HCT116 (cell line): Measurements from ENCODE around the gene TP53TG5. TPM values are rescaled to one million over a fixed set of nuclear protein-coding genes. Genes with fewer than 3 reads are reported as not detected.
"Not testable (repeated sequence)": the region's sequence is repeated elsewhere in the genome, so short reads cannot be mapped to it uniquely, and the experiment has no call there.

ENCODE experiments used
- ATAC-seq: fragments of 200-7000 bp; cut with Tn5 transposase; 2 replicates; pipeline ENCODE4 v1.9.1; 2020; ENCODE audit warnings: mild to moderate bottlenecking, moderate library complexity
- BruUV-seq: library from RNA; stranded (reverse); fragments of 400-500 nt; replicated peaks from 2 replicates; lab custom pipeline; 2021; lab: Mats Ljungman, UMichigan
- CTCF ChIA-PET: fragments of 300-600 bp; sonication (Branson Sonifier 250); formaldehyde crosslinking; loops from one replicate; lab custom pipeline; 2021; ENCODE audit warnings: antibody characterized with exemption; lab: Charles Lee
- POLR2A ChIA-PET: fragments of 300-600, 350-600 bp; sonication (Branson Sonifier 250); formaldehyde crosslinking; loops from one replicate; lab custom pipeline; 2021; ENCODE audit warnings: antibody characterized with exemption; lab: Charles Lee
- RAD21 ChIA-PET, 2 experiments: fragments of 300-600 bp; sonication (Branson Sonifier 250); formaldehyde crosslinking; loops; one replicate each; lab custom pipeline; 2023; ENCODE audit warnings: low total read pairs in 2 of 2; ENCODE audit not compliant: uncharacterized antibody in 2 of 2, unreplicated experiment in 2 of 2, low non-redundant PET in 1 of 2; lab: Charles Lee
- DNase-seq: peaks from one replicate; pipeline ENCODE4 v3.0.0-alpha.2; 2010; ENCODE audit warnings: low read depth, low spot score
- H2AFZ ChIP-seq: fragments of 200-600 bp; shearing (Covaris generic), sonication (generic); 2 replicates; pipeline ENCODE4 v1.6.1; 2017; ENCODE audit warnings: low read depth, mixed run types, mixed read lengths, antibody characterized with exemption, low read length; ENCODE audit not compliant: poor library complexity, severe bottlenecking
- H3K27ac ChIP-seq: 2 replicates; pipeline ENCODE4 v1.5.1; 2012; ENCODE audit warnings: low read depth, low read length
- H3K27me3 ChIP-seq: fragments of 200-600 bp; sonication (generic); 2 replicates; pipeline ENCODE4 v1.6.1; 2016; ENCODE audit warnings: mixed run types, low read length, mixed read lengths; ENCODE audit not compliant: insufficient read depth
- H3K36me3 ChIP-seq, 2 experiments: fragments of 200-500 bp in 1 of 2; fragments of 200-600 bp in 1 of 2; sonication (Bioruptor generic) in 1 of 2; sonication (generic) in 1 of 2; 2 replicates each; pipeline versions ENCODE4 v1.5.1 to v1.6.1; 2014 to 2016; ENCODE audit warnings: low read length in 2 of 2, inconsistent platforms in 1 of 2, mixed read lengths in 1 of 2, mixed run types in 1 of 2; ENCODE audit not compliant: insufficient read depth in 2 of 2, control insufficient read depth in 1 of 2
- H3K4me1 ChIP-seq, 2 experiments: fragments of 200-600 bp in 1 of 2; sonication (generic) in 1 of 2; 2 replicates each; pipeline versions ENCODE4 v1.5.1 to v1.6.1; 2012 to 2017; ENCODE audit warnings: low read length in 2 of 2, inconsistent platforms in 1 of 2, mild to moderate bottlenecking in 1 of 2, mixed read lengths in 1 of 2, mixed run types in 1 of 2, moderate library complexity in 1 of 2; ENCODE audit not compliant: insufficient read depth in 2 of 2, control insufficient read depth in 1 of 2
- H3K4me2 ChIP-seq: fragments of 200-600 bp; sonication (generic); 2 replicates; pipeline ENCODE4 v1.6.1; 2017; ENCODE audit warnings: mixed run types, low read length, mixed read lengths
- H3K4me3 ChIP-seq, 2 experiments: fragments of 200-600 bp in 1 of 2; sonication (generic) in 1 of 2; replicated peaks in 1 of 2; 2 replicates each; pipeline ENCODE4 v1.5.1; 2011 to 2016; ENCODE audit warnings: low read length in 2 of 2, control low read depth in 1 of 2, low read depth in 1 of 2, mild to moderate bottlenecking in 1 of 2, mixed read lengths in 1 of 2, mixed run types in 1 of 2
- H3K79me2 ChIP-seq: fragments of 200-600 bp; sonication (generic); 2 replicates; pipeline ENCODE4 v1.6.1; 2017; ENCODE audit warnings: mild to moderate bottlenecking, mixed run types, low read length, moderate library complexity, mixed read lengths; ENCODE audit not compliant: insufficient read depth
- H3K9ac ChIP-seq: fragments of 200-600 bp; sonication (generic); 2 replicates; pipeline ENCODE4 v1.6.1; 2016; ENCODE audit warnings: low read length, mixed read lengths
- H3K9me2 ChIP-seq: fragments of 200-600 bp; sonication (generic), shearing (Covaris generic); 2 replicates; pipeline ENCODE4 v1.6.1; 2017; ENCODE audit warnings: mixed run types, mild to moderate bottlenecking, moderate library complexity; ENCODE audit not compliant: insufficient read depth
- H3K9me3 ChIP-seq, 2 experiments: fragments of 200-500 bp in 1 of 2; fragments of 200-600 bp in 1 of 2; sonication (Bioruptor generic) in 1 of 2; sonication (generic) in 1 of 2; 2 replicates each; pipeline ENCODE4 v1.6.1; 2014 to 2017; ENCODE audit warnings: low read length in 2 of 2, mixed read lengths in 2 of 2, inconsistent platforms in 1 of 2, low read depth in 1 of 2, mild to moderate bottlenecking in 1 of 2, mixed run types in 1 of 2, moderate library complexity in 1 of 2; ENCODE audit not compliant: control insufficient read depth in 1 of 2, insufficient read depth in 1 of 2
- H4K20me1 ChIP-seq: fragments of 200-600 bp; sonication (generic), shearing (Covaris generic); 2 replicates; pipeline ENCODE4 v1.6.1; 2017; ENCODE audit warnings: mixed run types, mild to moderate bottlenecking, moderate library complexity; ENCODE audit not compliant: insufficient read depth
- EZH2 ChIP-seq: fragments of 200-600 bp; sonication (generic); IDR thresholded peaks from 2 replicates; pipeline ENCODE4 v1.6.1; 2017; ENCODE audit warnings: antibody characterized with exemption, mixed run types
- EZH2phosphoT487 ChIP-seq: fragments of 200-600 bp; IDR thresholded peaks from 2 replicates; pipeline ENCODE4 v1.6.1; 2018; ENCODE audit warnings: antibody characterized with exemption, borderline replicate concordance
- FOSL1 ChIP-seq: IDR thresholded peaks from 2 replicates; pipeline ENCODE4 v1.6.1; 2012; ENCODE audit warnings: low read depth
- POLR2A ChIP-seq: IDR thresholded peaks from 2 replicates; pipeline ENCODE4 v1.7.0; 2011; ENCODE audit warnings: borderline replicate concordance; ENCODE audit not compliant: insufficient read depth, insufficient read length; ENCODE audit errors: extremely low read depth
- RAD21 ChIP-seq: IDR thresholded peaks from 2 replicates; pipeline ENCODE4 v1.6.1; 2012; ENCODE audit warnings: low read depth, mild to moderate bottlenecking
- SIN3A ChIP-seq: IDR thresholded peaks from 2 replicates; pipeline ENCODE4 v1.6.1; 2012; ENCODE audit warnings: low read depth
- SRF ChIP-seq: IDR thresholded peaks from 2 replicates; pipeline ENCODE4 v1.6.1; 2012; ENCODE audit warnings: low read depth
- TCF7L2 ChIP-seq: IDR thresholded peaks from 2 replicates; pipeline ENCODE4 v1.7.0; 2011; ENCODE audit warnings: borderline replicate concordance, inconsistent platforms; ENCODE audit not compliant: insufficient read depth, insufficient read length; ENCODE audit errors: extremely low read depth
- YY1 ChIP-seq: IDR thresholded peaks from 2 replicates; pipeline ENCODE4 v1.6.1; 2011; ENCODE audit warnings: low read length, low read depth, moderate library complexity, mild to moderate bottlenecking; ENCODE audit not compliant: insufficient replicate concordance; ENCODE audit errors: extremely low read depth
- ZFX ChIP-seq: fragments of 450-650 bp; IDR thresholded peaks from 2 replicates; pipeline ENCODE4 v1.6.1; 2017
- intact Hi-C: fragments of 100-400 bp; cut with micrococcal nuclease; formaldehyde crosslinking; loops from 2 replicates; pipeline ENCODE4 v1.10.0; 2022
- total RNA-seq: library from RNA; stranded (reverse); gene quantifications from one replicate; pipeline ENCODE4 v1.2.1, GENCODE V29; 2021; ENCODE audit not compliant: unreplicated experiment
- TF ChIP-seq, protein P1 (sequence below): IDR thresholded peaks from 2 replicates; pipeline ENCODE4 v1.6.1; 2012
- TF ChIP-seq, protein P2 (sequence below), 3 experiments: fragments of 200-600 bp in 1 of 3; sonication (generic) in 1 of 3; IDR thresholded peaks in 2 of 3; conservative IDR thresholded peaks in 1 of 3; 2 replicates each; pipeline ENCODE4 v1.5.1; 2012 to 2017; ENCODE audit warnings: low read depth in 2 of 3, low read length in 2 of 3, antibody characterized with exemption in 1 of 3, borderline replicate concordance in 1 of 3, control low read depth in 1 of 3, mild to moderate bottlenecking in 1 of 3, mixed read lengths in 1 of 3, mixed run types in 1 of 3, moderate library complexity in 1 of 3; ENCODE audit not compliant: insufficient read depth in 1 of 3

TP53TG5 gene
- total RNA-seq, 1 experiment from 2014 or later, result 0.76 TPM

DNA sequence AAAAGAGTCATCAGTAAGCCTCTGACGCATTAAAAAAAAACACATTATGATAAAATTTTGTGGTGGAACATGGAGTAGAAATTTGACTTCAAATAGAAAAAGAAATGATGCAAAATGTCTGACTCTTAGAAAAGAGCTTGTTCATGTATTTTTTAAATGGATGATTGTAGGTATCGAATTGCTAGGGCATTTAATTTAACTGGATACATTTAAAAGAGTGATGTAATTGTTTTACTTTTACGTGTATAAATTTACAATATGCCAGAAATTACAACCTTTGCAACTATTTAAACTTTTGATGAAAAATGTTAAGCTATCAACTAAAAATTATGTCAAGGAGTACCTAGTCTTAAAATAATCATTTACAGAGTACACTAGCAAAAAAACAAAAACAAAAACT is 25.4 kb downstream of the TP53TG5 start:
- Histone ChIP-seq H3K4me1 (peaks cover 27 to 43% of the 10 kb centered on the region in 2 experiments), H3K27me3 (no peaks in the 10 kb centered on the region), H4K20me1 (no peaks in the 10 kb centered on the region), H3K9me3 (no peaks in the 10 kb centered on the region), H3K27ac (no peak overlapping the region), H3K4me2 (no peak overlapping the region), H3K79me2 (peaks cover 4% of the 10 kb centered on the region), H3K4me3 (no peak overlapping the region), H2AFZ (no peak overlapping the region), H3K9ac (no peak overlapping the region), H3K36me3 (no peaks in the 10 kb centered on the region), H3K9me2 (no peaks in the 10 kb centered on the region)
- intact Hi-C loops, result no loop called here
- ATAC-seq, result no peak
- ChIA-PET CTCF (interaction anchor here (0.9 to 2.5 kb wide), 2 partner anchors 10 to 84 kb away, joined by 4 to 11 read pairs; partner anchors contain the start of gene SYS1), RAD21 (no interaction called here), POLR2A (interaction anchor here (1.2 to 1.4 kb wide), 2 partner anchors 9 to 10 kb away, joined by 5 to 6 read pairs; partner anchors contain the start of gene SYS1)
- BruUV-seq, result no TSS peak
- DNase-seq, result no peak
- TF ChIP-seq SRF (no peak), EZH2 (no peak), TCF7L2 (no peak), ZFX (no peak), POLR2A (no peak), SIN3A (no peak), RAD21 (no peak), EZH2phosphoT487 (no peak), YY1 (no peak), FOSL1 (no peak)
- TF ChIP-seq, protein P1, sequence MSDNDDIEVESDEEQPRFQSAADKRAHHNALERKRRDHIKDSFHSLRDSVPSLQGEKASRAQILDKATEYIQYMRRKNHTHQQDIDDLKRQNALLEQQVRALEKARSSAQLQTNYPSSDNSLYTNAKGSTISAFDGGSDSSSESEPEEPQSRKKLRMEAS, result no peak
- TF ChIP-seq, protein P2, sequence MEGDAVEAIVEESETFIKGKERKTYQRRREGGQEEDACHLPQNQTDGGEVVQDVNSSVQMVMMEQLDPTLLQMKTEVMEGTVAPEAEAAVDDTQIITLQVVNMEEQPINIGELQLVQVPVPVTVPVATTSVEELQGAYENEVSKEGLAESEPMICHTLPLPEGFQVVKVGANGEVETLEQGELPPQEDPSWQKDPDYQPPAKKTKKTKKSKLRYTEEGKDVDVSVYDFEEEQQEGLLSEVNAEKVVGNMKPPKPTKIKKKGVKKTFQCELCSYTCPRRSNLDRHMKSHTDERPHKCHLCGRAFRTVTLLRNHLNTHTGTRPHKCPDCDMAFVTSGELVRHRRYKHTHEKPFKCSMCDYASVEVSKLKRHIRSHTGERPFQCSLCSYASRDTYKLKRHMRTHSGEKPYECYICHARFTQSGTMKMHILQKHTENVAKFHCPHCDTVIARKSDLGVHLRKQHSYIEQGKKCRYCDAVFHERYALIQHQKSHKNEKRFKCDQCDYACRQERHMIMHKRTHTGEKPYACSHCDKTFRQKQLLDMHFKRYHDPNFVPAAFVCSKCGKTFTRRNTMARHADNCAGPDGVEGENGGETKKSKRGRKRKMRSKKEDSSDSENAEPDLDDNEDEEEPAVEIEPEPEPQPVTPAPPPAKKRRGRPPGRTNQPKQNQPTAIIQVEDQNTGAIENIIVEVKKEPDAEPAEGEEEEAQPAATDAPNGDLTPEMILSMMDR (IDR thresholded peaks at IDR 0.05 in 2 of 3, conservative IDR thresholded peaks at IDR 0.05 in 1 of 3; ENCODE audit: borderline replicate concordance in 1 of 3, insufficient read depth in 1 of 3, low read depth in 2 of 3, low read length in 2 of 3), result no peak

DNA sequence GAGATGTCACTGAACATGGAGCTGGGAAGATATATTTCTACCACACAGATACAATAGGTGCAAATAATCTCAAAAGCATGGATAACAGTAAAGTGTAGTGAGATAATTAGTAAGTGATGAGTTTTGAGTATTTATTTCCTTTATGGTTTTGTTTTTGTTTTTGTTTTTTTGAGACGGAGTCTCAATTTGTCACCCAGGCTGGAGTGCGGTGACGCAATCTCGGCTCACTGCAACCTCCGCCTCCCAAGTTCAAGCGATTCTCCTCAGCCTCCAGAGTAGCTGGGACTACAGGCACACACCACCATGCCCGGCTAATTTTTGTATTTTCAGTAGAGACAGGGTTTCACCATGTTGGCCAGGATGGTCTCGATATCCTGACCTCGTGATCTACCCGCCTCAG is 27.3 kb downstream of the TP53TG5 start:
- not testable (repeated sequence) for BruUV-seq

More for the DNA sequence above, 27.3 kb downstream of the TP53TG5 start:
- Histone ChIP-seq H3K4me1 (peaks cover 35 to 51% of the 10 kb centered on the region in 2 experiments), H3K79me2 (peaks cover 24% of the 10 kb centered on the region)
- intact Hi-C loops, H3K27me3 ChIP-seq, H3K4me2 ChIP-seq, H3K4me3 ChIP-seq, H3K9me2 ChIP-seq, H3K27ac ChIP-seq, DNase-seq, H4K20me1 ChIP-seq, H3K36me3 ChIP-seq, RAD21 ChIA-PET, H3K9me3 ChIP-seq, ATAC-seq, H2AFZ ChIP-seq, H3K9ac ChIP-seq: not testable (repeated sequence)
- ChIA-PET CTCF (interaction anchor here (0.7 to 1.5 kb wide), 2 partner anchors 9 to 98 kb away, joined by 3 read pairs; no protein-coding TSS in a partner anchor), POLR2A (interaction anchor here (1.3 kb wide), 1 partner anchor 12 kb away, joined by 4 read pairs; the partner anchor contains the start of gene SYS1)
